AG08395 (cell line): ENCODE results near the gene KMT2B.

Source experiments
- DNase-seq: peaks from one replicate; pipeline ENCODE4 v3.0.0; 2012; ENCODE audit warnings: mixed read lengths, low spot score

Gene KMT2B

DNA sequence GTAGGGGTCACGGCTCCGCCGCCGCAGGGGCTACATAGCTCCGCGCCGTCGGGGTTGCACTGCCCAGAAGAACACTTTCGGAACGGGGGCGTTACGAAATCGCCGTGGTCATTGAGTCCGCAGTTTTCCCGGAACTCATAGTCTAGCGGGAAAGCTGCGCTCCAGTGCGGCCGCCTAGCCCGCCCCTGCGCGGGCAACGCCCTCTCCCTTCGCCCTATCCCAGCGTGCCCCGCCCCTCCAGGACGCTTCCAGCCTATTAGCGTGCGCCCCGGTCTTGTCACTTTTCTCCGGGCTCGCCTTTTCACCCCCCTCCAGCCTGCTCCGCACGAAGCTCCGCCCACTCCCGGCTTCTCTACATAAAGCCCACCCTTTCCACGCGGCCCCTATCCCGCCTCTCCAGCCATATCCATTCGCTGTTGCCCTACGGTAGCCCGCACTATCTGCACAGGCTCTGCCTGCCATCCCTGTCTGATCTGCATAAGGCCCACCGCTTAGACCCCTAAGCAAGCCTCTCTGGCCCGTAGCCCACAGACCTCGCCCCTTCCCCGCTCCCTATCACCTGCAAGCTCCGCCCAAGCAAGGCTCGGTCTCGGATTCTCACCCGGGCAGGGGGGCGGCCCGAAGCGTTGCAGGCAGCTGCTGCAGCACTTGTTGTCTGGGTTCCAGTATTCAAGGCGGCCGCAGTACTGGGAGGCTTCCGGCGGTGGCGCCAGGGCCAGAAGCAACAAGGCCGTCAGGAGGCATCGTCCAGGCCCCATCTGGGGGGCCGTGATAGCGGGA is 22.8 kb downstream of the KMT2B start:
- DNase-seq = peak; percentile 99

DNA sequence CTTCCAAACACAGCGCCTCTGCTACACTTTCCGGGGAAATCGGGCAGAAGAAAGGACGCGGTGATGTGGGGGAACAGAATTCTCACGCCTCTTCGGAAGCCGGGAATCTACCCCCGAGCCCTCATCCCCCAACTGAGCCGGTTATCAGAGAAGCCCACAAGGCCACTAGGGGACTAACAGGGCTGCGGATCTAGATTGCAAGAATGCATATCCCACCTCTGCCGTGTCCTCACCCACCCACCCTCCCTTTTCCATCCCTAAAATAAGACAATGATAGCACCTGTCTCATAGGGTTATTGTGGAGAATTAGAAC is 23.4 kb downstream of the KMT2B start:
- DNase-seq = no peak

DNA sequence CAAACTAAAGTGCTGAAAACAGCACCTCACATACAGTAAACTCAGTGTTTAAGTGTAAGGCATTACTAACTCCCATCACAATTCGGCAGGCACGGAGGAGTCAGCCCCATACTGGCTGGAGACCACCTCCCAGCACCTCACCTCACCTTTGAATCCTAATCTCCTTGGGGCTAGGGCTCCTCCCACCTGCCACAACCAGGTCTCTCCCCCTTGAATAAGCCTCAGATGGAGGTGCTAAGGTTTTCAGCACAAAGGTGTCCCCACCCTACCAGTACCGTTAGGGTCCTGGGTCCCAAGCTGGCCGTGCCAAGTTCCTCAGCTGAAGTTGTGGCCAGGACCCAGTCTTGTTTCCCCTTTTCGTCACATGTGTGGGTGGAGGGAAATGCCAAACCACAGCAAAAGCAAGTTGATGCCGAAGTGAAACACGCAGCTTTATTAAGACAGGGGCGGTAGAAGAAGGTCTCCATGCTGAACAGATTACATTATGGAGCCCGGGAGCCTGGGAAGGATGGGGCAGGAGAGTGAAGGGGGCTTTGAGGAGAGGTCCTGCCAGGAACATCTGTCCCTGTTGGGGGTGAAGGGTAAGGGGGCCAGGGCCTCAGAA is 24.4 kb downstream of the KMT2B start, which contains the start of gene IGFLR1:
Gene IGFLR1, minus strand, starts transcription at position 332 of the 604 bp plus-strand sequence. CDS start 1,272 bp downstream, outside the sequence.
- DNase-seq = no peak

DNA sequence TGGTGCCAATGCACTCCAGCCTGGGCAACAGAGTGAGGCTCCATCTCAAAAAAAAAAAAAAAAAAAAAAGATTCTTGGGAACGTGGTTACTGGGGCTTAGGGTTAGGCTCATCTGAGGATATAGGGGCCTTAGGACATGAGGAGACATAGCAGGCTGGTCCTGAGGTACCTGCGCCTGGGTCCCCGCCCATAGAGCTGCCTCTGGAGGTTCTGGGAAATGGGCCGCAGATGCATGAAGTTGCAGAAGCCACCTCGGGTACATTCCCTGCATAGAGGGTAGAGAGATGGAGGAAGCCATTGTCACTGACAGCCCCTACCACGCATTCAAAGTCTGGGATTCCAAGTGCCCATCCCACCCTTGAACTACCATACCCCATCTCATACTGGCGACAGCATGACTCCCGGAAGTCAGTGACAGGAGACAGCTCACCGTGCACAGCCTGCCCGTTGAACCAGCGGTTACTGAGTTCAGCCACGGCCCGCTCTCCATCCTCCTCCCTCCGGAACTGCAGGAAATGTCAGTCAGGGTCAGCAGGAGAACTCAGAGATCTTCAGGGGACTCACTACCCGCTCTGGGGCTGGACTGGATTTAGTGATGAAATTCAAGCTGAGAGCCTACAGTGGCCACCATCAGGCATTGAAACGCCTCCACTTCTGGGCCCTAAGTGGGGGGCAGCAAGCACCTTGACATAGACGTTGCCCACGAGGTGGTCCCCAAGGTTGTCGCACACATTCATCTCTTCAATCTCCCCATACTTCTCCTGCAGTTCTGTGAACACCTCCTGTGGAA is 26.0 kb downstream of the KMT2B start:
- DNase-seq = no peak

DNA sequence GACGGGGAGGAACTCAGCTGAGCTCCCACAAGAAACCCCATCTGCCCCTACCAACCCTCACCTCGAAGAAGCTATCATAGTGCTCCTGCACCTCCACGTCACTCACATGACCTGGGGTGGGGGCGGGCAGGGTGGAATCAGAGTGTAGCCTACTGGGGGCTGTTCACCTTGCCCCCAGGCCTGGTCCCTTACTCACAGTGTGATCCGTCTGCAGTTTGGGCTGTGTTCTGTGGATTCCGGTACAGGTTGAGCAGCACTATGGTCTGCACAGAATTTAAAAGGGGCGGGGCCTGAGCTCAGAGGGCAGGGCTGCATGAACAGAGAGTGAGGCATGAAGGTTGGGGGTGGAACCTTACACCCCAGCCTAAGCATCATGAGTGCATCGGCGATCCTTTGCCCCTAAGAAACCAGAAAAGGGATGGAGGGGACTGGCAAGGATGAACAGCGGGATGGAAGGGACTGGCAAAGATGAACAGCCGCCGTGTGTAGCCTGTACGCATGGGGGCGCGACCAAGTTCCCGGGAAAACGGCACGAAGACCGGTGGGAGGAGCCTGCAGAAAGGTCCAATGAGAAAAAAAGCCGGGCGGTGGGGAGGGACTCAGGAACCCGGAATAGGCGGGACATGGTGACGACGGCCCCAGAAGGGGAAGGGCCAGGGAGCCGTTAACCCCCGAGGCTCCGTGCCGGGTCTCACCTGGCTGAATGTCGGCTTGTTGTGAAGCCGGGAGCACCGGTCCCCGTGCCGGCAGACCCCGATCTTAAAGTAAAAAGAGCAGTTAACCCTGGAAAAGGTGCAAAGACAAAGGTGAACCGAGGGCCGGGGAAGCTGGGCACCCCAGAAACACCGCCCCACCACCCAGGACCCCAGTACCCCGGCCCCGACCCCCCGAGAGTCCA is 26.9 kb downstream of the KMT2B start:
- peak; percentile 88 for DNase-seq

DNA sequence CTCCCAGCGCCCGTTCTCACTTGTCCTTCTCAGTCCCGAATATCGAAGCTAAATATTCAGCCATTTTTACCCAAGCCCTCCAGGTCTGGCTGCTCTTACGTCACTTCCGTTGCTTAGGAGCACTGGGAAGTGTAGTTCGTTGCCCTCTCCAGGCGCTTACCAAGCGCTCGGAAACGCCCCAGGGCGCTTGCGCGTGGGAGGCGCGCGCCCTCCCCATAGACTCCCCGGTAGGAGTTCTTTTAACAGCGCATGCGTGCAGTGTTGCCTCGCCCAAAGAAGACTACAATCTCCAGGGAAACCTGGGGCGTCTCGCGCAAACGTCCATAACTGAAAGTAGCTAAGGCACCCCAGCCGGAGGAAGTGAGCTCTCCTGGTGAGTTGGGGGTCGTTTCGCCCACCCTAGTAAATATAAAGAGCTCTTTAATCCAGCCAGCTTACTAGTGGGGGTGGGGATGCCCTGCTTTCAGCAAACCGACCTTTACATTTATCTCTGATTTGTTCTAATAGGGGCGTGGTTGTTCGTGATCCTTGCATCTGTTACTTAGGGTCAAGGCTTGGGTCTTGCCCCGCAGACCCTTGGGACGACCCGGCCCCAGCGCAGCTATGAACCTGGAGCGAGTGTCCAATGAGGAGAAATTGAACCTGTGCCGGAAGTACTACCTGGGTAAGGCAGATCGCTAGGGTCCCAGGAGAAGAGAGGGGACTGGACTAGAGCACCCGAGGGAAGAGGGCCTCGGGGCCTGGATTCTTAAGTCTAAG is 27.7 kb downstream of the KMT2B start, which contains the start of the genes PSENEN and U2AF1L4:
Gene PSENEN, plus strand, starts transcription at position 324 of the 759 bp plus-strand sequence. Its CDS starts 280 bp downstream, at position 604.
Gene U2AF1L4, minus strand, starts transcription at position 91 of the 759 bp plus-strand sequence. Its CDS starts 27 bp downstream, at position 64.
- DNase-seq = peak; percentile 98

DNA sequence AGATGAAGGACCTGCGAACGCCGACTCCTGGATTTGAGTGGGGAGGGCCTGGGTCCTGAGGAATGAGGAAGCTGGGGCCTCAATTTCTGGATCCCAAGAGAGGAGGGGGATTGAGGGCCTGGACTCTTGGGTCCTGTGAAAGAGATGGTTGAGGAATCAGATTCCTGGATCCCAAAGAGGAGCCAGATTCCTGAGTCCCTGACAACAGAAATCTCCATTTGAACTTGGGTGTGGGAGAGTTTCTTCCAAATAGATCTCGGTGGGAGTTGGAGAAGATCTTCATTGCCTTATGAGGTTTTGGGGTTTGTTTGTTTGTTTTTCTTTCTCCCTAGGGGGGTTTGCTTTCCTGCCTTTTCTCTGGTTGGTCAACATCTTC is 28.3 kb downstream of the KMT2B start:
- DNase-seq = no peak

DNA sequence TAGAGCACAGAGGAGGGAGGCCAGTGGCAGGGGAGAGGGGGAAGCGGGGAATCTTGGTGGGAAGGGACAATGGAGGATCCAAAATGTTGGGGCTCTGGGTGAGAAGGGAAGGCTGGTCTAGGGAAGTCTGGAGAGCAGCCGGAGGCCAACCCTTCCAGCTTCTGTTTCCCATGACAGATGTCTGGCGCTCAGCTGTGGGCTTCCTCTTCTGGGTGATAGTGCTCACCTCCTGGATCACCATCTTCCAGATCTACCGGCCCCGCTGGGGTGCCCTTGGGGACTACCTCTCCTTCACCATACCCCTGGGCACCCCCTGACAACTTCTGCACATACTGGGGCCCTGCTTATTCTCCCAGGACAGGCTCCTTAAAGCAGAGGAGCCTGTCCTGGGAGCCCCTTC is 28.7 kb downstream of the KMT2B start:
- no peak for DNase-seq

DNA sequence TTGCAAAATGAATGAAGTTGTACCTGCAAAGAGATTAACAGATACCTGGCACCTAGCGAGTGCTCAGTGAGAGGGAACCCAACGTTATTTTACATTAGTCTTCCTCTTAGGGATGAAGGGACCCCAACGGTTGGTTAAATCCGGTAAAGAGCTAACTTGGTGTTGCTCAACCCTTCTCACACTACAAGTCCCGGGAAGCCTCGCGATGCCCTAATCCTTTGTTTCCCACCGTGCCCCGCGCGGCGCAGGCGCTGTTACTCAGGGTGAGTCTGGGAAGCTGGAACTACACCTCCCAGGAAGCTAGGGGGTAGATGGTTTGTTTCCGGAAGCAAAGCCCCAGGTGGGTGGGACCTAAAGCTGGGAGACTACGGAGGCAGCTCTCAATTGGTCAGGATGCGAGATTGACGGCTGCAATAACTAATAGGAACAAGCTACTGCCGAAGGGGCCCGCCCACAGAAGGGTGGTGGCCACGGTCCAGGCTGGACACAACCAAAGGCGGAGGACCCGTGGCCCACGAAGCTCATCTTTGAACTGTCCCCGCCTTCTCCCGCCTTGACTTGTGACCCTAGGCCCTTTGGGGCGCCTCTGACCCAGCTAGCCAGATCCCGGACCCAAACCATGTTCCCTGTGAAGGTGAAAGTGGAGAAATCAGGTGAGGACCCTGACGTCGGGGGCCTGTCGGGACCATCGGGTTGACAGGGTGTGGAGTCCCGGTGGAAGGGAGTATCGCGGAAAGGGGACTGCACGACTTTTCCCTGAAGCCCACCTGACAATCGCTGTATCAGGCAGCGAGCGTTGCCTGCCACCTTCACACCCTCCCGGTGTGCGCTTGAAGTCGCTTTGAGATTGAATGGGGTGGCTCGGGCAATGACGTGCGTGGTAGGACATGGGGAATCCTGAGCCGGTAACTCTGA is 30.6 kb downstream of the KMT2B start, which contains the start of gene LIN37:
Gene LIN37, plus strand, starts transcription at position 471 of the 915 bp plus-strand sequence. Its CDS starts 149 bp downstream, at position 620.
- DNase-seq = peak; percentile 99

DNA sequence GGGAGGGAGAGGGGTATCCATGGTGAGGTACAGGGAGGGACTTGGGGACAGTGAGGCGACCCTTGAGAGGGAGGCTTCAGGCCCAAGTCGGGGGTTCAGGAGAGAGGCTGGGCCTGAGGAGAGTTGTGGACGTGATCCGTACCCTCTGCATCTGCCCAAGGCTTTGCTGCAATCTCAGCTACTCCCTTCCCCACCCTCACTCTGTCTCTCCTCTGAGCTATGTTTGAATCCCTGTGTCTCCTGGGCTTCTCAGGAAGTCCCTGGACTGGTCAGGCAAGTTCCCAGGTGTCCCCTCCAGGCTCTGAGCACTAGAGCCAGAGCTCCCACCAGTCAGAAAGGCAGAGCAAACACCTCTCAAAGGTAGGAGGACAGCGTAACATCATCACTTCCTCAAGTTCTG is 32.4 kb downstream of the KMT2B start:
- no peak for DNase-seq

DNA sequence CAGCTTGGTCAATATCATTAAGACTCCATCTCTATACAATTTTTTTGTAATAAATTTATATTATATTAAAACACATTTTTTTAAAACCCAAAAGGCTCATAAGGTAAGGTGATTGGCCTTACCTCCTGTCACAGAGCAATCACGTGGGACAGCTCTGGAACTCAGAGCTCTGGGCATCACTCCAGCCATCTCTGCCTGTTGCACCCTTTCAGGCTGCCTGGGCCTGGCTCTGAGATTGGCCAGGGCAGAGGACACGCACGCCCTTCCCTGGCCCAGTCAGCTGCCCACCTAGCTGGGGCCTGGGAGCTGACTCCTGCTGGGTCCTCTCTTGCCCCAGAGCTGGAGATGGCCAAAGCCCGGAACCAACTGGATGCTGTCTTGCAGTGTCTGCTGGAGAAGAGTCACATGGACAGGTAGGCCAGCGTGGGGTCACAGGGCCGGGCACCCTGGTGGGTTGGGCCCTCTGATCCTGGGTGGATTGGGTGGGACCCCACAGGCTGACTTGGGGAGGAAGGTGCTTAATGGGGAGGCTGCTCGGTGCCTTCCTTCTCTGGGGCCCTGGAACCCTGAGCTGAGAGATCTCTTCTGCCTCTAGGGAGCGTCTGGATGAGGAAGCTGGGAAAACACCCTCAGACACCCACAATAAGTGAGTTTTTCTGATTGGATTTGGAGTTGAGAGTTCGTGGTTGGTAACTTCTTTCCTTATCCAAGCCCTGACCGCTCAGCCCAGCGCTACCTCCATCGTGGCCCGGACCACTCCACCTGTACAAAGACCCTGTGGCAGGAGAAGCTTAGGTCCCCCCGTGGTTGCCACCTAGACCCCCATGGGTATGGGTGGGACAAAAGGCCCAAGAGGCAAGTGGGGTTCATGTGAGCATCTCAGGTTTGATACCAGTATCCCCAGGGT is 34.3 kb downstream of the KMT2B start:
- DNase-seq = no peak

DNA sequence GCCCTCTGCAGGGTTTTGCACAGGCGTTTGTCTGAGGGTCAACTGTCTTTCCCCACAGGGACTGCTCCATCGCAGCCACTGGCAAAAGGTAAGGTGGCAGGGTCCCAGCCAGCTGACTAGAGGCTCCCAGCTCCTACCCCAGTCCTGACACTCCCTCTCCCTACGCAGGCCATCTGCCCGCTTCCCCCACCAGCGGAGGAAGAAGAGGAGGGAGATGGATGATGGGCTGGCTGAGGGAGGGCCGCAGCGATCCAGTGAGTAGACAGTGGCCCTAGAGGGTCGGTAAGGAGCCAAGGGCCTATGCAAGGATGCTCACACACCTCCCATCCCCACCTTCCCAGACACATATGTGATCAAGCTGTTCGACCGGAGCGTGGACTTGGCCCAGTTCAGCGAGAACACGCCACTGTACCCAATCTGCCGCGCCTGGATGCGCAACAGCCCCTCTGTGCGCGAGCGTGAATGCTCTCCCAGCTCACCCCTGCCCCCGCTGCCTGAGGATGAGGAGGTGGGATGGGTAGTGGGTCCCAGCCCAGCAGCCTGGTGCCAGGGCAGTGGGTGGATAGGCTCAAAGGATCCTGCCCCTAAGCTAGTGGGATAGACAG is 35.0 kb downstream of the KMT2B start:
- DNase-seq = no peak

DNA sequence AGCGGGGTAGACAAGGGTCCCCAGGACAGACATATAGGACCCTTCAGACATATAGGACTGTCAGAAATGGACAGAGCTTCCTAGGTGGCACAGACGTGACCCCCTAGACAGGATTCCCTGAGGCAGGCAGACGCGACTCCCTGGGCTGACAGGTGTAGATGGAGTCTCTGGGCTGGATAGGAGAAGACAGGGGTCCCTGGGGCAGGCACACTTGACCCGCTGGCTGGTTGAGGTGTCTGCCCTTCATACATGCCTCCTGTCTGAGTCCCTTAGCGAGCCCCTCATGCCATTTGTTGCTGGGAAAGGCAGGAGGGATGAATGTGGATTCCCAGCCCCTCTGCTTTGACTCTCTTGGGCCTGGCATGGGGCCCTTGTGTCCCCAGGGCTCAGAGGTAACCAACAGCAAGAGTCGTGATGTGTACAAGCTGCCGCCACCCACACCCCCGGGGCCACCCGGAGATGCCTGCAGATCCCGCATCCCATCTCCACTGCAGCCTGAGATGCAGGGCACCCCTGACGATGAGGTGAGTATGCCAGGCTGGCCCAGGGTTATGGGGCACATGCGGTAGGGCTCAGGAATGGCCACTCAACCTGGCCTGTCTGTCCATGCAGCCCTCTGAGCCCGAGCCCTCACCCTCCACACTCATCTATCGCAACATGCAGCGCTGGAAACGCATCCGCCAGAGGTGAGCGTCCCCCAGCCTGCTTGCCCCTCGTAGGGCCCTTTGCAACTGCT is 36.0 kb downstream of the KMT2B start:
- DNase-seq = no peak

DNA sequence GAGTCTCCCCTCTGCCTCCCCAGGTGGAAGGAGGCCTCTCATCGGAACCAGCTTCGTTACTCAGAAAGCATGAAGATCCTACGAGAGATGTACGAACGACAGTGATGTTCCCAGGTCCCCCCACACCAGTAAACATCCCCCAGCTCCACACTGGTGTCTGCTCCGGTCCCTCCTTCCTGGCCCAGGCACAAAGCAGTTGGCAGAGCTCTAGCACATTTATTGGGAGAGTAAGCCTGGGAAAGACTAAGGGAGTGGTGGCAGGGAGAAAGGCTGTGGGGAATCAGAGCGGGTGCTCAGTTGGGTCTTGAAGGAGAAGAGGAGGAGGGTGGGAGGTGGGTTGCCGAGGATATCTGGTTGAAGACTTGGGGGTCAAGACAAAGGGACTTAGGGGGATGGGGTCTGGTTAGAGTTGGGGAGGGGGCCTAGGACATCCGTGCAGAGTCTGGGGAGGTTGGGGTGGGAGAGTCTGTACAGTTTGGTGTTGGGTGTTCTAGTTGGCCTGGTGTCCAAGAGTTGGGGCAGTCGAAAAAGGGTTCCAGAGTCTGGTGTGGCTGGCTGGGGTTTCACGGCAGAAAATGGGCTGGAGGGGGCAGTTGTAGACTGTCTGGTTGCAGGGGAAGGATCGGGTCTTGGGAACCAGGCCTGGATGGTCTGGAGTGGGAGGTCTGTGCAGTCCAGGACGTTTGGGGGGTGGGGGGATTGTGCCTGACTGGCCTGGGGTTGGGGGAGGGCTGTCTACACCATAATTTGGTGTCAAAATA is 36.7 kb downstream of the KMT2B start:
- no peak for DNase-seq

DNA sequence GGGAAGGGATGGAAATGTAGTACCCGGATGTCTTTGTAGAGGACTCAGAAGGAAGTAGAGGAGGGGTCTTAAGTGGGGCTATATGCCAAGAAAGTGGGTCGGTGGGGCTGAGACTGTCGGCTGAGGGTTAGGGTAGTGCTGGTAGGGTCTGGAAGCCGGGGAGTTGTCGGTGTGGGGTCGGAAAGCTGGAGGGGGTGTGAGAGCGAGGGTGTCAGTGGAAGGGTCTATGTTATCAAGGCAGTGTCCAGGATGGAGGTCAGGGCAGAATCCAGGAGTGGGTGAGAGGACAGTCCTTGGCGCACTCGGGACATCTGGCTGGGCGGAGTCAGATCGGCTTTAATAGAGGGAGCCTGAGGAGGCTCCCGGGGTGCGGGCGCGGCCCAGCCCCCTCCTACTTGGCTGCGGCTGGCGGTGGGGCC is 37.3 kb downstream of the KMT2B start:
- no peak for DNase-seq

DNA sequence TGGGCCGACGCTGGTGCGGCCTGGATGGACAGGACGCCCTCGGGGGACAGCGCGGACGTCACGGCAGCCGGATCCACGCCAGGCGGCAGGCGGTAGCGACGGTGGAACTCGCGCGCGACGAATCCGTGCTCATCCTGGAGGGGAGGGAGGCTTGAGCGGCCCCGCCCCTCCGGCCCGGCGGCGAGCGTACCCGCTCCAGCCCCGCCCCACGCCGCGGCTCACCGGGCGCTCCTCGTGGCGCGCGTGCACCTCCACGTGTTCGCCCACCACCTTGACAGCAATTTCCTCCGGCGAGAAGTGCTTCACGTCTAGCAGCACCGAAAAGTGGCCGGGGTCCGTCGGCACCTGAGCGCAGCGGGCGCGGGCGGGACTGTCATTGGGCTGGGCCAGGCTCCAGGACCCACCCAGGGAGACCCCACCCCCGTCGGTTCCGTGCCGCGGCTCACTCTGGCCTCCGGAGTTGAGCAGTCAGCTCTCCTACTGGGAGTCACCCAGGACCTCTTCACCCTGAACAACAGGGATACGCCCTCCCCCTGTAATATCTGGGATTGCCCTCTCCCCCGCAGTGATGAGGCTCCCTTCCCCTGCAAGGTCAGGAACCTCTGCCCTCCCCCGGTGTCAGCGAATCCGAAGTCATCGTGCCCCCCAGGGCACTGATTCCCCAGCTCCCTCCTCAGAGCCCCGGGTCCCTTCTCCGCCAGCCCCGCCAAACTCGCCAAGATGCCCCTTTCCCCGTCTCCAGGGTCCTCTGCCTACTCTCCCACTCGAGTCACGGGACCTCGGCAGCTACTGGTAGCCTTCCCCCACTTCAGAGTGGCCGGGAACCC is 38.0 kb downstream of the KMT2B start:
- peak; percentile 65 for DNase-seq
